ENCODE data around the gene HEXD.

DNA sequence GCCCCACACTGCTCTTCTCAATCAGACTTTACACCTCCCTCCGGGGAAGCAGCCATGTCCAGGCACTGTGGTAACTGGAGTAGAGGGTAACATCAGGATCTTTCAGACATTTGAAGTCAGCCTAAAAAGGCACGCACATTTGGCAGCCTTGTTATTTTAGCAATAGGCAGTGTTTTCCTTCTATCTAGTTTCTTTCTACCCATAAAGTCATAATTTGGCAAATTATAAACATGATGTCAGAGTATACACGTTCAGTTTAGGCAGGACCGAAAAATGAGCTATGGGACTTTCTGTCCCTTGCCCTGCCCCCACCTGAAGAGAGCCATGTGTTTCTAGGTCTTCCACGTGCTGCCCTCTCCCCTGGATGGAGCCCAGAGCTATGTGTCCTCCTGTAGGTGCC lies 61.5 kb downstream of the HEXD start:
- TF ChIP-seq POLR2A (IDR thresholded peaks at IDR 0.05) (no peak), POLR2AphosphoS5 (IDR thresholded peaks at IDR 0.05) (no peak), EP300 (IDR thresholded peaks at IDR 0.05) (no peak)
- TF ChIP-seq, protein P1, sequence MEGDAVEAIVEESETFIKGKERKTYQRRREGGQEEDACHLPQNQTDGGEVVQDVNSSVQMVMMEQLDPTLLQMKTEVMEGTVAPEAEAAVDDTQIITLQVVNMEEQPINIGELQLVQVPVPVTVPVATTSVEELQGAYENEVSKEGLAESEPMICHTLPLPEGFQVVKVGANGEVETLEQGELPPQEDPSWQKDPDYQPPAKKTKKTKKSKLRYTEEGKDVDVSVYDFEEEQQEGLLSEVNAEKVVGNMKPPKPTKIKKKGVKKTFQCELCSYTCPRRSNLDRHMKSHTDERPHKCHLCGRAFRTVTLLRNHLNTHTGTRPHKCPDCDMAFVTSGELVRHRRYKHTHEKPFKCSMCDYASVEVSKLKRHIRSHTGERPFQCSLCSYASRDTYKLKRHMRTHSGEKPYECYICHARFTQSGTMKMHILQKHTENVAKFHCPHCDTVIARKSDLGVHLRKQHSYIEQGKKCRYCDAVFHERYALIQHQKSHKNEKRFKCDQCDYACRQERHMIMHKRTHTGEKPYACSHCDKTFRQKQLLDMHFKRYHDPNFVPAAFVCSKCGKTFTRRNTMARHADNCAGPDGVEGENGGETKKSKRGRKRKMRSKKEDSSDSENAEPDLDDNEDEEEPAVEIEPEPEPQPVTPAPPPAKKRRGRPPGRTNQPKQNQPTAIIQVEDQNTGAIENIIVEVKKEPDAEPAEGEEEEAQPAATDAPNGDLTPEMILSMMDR (IDR thresholded peaks at IDR 0.05), result no peak
